ENCODE data around the gene AZU1. TPM values are rescaled to one million over a fixed set of nuclear protein-coding genes. Genes with fewer than 3 reads are reported as not detected.

AZU1 gene
- total RNA-seq, 1 experiment from 2014 or later: not detected

- Histone ChIP-seq H3K27me3 (ENCODE audit: insufficient read depth, low read length) (no peaks in the 10 kb centered on the region), H3K27ac (ENCODE audit: low read depth, low read length) (peak overlapping the region; percentile 29; the same call in 1 of the 2 replicates), H3K9ac (ENCODE audit: low read length) (no peak overlapping the region), H3K79me2 (ENCODE audit: insufficient read depth, low read length) (no peaks in the 10 kb centered on the region), H3K9me2 (ENCODE audit: insufficient read depth) (no peaks in the 10 kb centered on the region), H3K4me1 (ENCODE audit: control insufficient read depth in 1 of 2, insufficient read depth in 2 of 2, low read length in 2 of 2) (peaks cover 19 to 36% of the 10 kb centered on the region in 2 experiments), H3K4me3 (replicated peaks in 1 of 2; ENCODE audit: low read depth in 1 of 2, low read length in 2 of 2) (no peak overlapping the region), H3K4me2 (ENCODE audit: low read length) (peak overlapping the region; percentile 28; the same call in 1 of the 2 replicates), H4K20me1 (ENCODE audit: insufficient read depth) (no peaks in the 10 kb centered on the region), H3K36me3 (ENCODE audit: control insufficient read depth in 1 of 2, insufficient read depth in 2 of 2, low read length in 2 of 2) (peaks cover 5 to 18% of the 10 kb centered on the region in 2 experiments; a peak in 2 of 4 replicates), H2AFZ (ENCODE audit: low read depth, low read length, poor library complexity, severe bottlenecking) (no peak overlapping the region), H3K9me3 (ENCODE audit: control insufficient read depth in 1 of 2, insufficient read depth in 1 of 2, low read depth in 1 of 2, low read length in 2 of 2) (no peaks in the 10 kb centered on the region)
- ChIA-PET POLR2A (interaction anchor here (1.4 kb wide), 1 partner anchor 20 kb away, joined by 5 read pairs; the partner anchor contains the start of genes MED16 and RNU6-9), CTCF (interaction anchor here (0.5 kb wide), 1 partner anchor 363 kb away, joined by 3 read pairs; no protein-coding TSS in a partner anchor), RAD21 (ENCODE audit: low non-redundant PET in 1 of 2, low total read pairs in 2 of 2, uncharacterized antibody in 2 of 2, unreplicated experiment in 2 of 2) (no interaction called here)
- DNase-seq (ENCODE audit: low read depth, low spot score) (peak; percentile 56), ATAC-seq (peak; percentile 63)
- intact Hi-C loops (cut with micrococcal nuclease): no loop called here
- BruUV-seq (replicated peaks): no TSS peak
- TF ChIP-seq EZH2phosphoT487 (IDR thresholded peaks at IDR 0.05; ENCODE audit: borderline replicate concordance): no peak
- TF ChIP-seq SIN3A (IDR thresholded peaks at IDR 0.05; ENCODE audit: low read depth): no peak
- no peak for TF ChIP-seq FOSL1 (IDR thresholded peaks at IDR 0.05; ENCODE audit: low read depth)
- TF ChIP-seq CEBPB (IDR thresholded peaks at IDR 0.05; ENCODE audit: low read depth): no peak
These were observed 45.4 kb downstream of the AZU1 start for GRCh38 chr19:873084-873483.

DNA sequence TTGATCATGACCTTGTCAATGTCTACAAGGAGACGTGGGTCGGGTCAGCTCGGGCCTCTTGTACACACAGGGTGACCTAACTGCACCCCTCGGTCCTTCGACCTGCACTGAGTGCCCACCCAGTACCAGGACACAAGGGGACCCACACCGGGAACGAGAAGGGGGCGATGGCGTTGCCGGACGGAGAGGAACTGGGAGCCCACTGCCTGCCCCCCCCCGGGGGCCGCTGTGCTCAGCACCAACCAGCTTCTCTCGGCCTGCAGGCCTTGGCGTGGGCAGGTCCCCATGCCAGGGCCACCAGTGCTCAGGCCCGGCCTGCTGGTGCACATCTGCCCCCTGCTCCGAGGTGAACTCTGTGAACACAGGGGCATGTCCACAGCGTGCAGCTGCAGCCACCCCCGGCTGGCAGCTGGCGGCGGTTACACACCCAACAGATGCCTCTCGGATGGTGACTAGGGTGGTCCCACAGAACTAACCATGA, 46.0 kb downstream of the AZU1 start:
- ChIA-PET CTCF (interaction anchor here (0.5 kb wide), 1 partner anchor 363 kb away, joined by 3 read pairs; no protein-coding TSS in a partner anchor), RAD21 (ENCODE audit: low non-redundant PET in 1 of 2, low total read pairs in 2 of 2, uncharacterized antibody in 2 of 2, unreplicated experiment in 2 of 2) (no interaction called here), POLR2A (no interaction called here)
- no peak overlapping the region for H3K9ac ChIP-seq (ENCODE audit: low read length)
- TF ChIP-seq EZH2 (IDR thresholded peaks at IDR 0.05) (no peak), SP1 (IDR thresholded peaks at IDR 0.05; ENCODE audit: low read depth) (no peak), ATF3 (IDR thresholded peaks at IDR 0.05) (no peak), ZNF274 (IDR thresholded peaks at IDR 0.05; ENCODE audit: low read depth, low read length) (no peak), JUND (IDR thresholded peaks at IDR 0.05) (no peak), POLR2A (IDR thresholded peaks at IDR 0.05; ENCODE audit: borderline replicate concordance, extremely low read depth, insufficient read depth, insufficient read length) (no peak)
- peaks cover 5 to 18% of the 10 kb centered on the region in 2 experiments; a peak in 2 of 4 replicates for H3K36me3 ChIP-seq (ENCODE audit: control insufficient read depth in 1 of 2, insufficient read depth in 2 of 2, low read length in 2 of 2)
- H3K4me1 ChIP-seq (ENCODE audit: control insufficient read depth in 1 of 2, insufficient read depth in 2 of 2, low read length in 2 of 2): peaks cover 19 to 34% of the 10 kb centered on the region in 2 experiments
- no peaks in the 10 kb centered on the region for H3K79me2 ChIP-seq (ENCODE audit: insufficient read depth, low read length)
- peak overlapping the region; percentile 28; the same call in 1 of the 2 replicates for H3K4me2 ChIP-seq (ENCODE audit: low read length)
- H4K20me1 ChIP-seq (ENCODE audit: insufficient read depth): no peaks in the 10 kb centered on the region
- ATAC-seq: no peak
- intact Hi-C loops (cut with micrococcal nuclease): no loop called here
- H2AFZ ChIP-seq (ENCODE audit: low read depth, low read length, poor library complexity, severe bottlenecking): no peak overlapping the region
- no peaks in the 10 kb centered on the region for H3K27me3 ChIP-seq (ENCODE audit: insufficient read depth, low read length)
- no TSS peak for BruUV-seq (replicated peaks)
- H3K4me3 ChIP-seq (replicated peaks in 1 of 2; ENCODE audit: low read depth in 1 of 2, low read length in 2 of 2): no peak overlapping the region
- no peaks in the 10 kb centered on the region for H3K9me2 ChIP-seq (ENCODE audit: insufficient read depth)
- no peaks in the 10 kb centered on the region for H3K9me3 ChIP-seq (ENCODE audit: control insufficient read depth in 1 of 2, insufficient read depth in 1 of 2, low read depth in 1 of 2, low read length in 2 of 2)
- no peak for DNase-seq (ENCODE audit: low read depth, low spot score)
- H3K27ac ChIP-seq (ENCODE audit: low read depth, low read length): peak overlapping the region; percentile 29; the same call in 1 of the 2 replicates

Data from HCT116 (cell line).